Neural progenitor cell (in vitro differentiated cells): ENCODE data around the gene SLC24A1. TPM values are rescaled to one million over a fixed set of nuclear protein-coding genes. Genes with fewer than 3 reads are reported as not detected.

Experiments used
- DNase-seq: peaks from one replicate; pipeline ENCODE4 v3.0.0-alpha.2; 2016; ENCODE audit warnings: low spot score
- H2AFZ ChIP-seq: fragments of 200-600 bp; sonication (generic); replicated peaks from 2 replicates; pipeline ENCODE4 v1.6.1; 2016; ENCODE audit warnings: antibody characterized with exemption
- H3F3A ChIP-seq: fragments of 200-600 bp; sonication (generic); 2 replicates; pipeline ENCODE4 v1.6.1; 2016; ENCODE audit warnings: antibody characterized with exemption, low read depth
- H3K27ac ChIP-seq: fragments of 200-600 bp; sonication (generic); 2 replicates; pipeline ENCODE4 v1.5.1; 2016; ENCODE audit warnings: mild to moderate bottlenecking
- H3K27me3 ChIP-seq: fragments of 200-600 bp; sonication (generic); 2 replicates; pipeline ENCODE4 v1.6.1; 2016; ENCODE audit warnings: mild to moderate bottlenecking, moderate library complexity
- H3K36me3 ChIP-seq: fragments of 200-600 bp; sonication (generic); 2 replicates; pipeline ENCODE4 v1.5.1; 2016
- H3K4me1 ChIP-seq: fragments of 200-600 bp; sonication (generic); 2 replicates; pipeline ENCODE4 v1.6.1; 2016; ENCODE audit warnings: mixed run types
- H3K4me2 ChIP-seq: fragments of 200-600 bp; sonication (generic); 2 replicates; pipeline ENCODE4 v1.6.1; 2016
- H3K4me3 ChIP-seq: fragments of 200-600 bp; sonication (generic); 2 replicates; pipeline ENCODE4 v1.5.1; 2016
- H3K79me2 ChIP-seq: fragments of 200-600 bp; sonication (generic); 2 replicates; pipeline ENCODE4 v1.6.1; 2016; ENCODE audit warnings: low read depth
- H3K9ac ChIP-seq: fragments of 200-600 bp; sonication (generic); 2 replicates; pipeline ENCODE4 v1.6.1; 2016
- H3K9me3 ChIP-seq: fragments of 200-600 bp; sonication (generic); 2 replicates; pipeline ENCODE4 v1.5.1; 2016; ENCODE audit warnings: low read depth
- H4K20me1 ChIP-seq: fragments of 200-600 bp; sonication (generic); 2 replicates; pipeline ENCODE4 v1.6.1; 2016; ENCODE audit warnings: low read depth
- H3K27ac Mint-ChIP-seq: 3 replicates; pipeline ENCODE4 v1.8.0; 2021; ENCODE audit warnings: mixed read lengths
- H3K27me3 Mint-ChIP-seq: 2 replicates; pipeline ENCODE4 v1.8.0; 2022; ENCODE audit warnings: low read depth, mild to moderate bottlenecking, inconsistent platforms, moderate library complexity, mixed read lengths; ENCODE audit not compliant: insufficient read depth
- H3K36me3 Mint-ChIP-seq: 3 replicates; pipeline ENCODE4 v1.8.0; 2021; ENCODE audit warnings: mixed read lengths
- H3K4me1 Mint-ChIP-seq: 3 replicates; pipeline ENCODE4 v1.8.0; 2021; ENCODE audit warnings: mixed read lengths
- H3K4me3 Mint-ChIP-seq: 3 replicates; pipeline ENCODE4 v1.8.0; 2021; ENCODE audit warnings: mild to moderate bottlenecking, moderate library complexity, mixed read lengths
- H3K9me3 Mint-ChIP-seq: 3 replicates; pipeline ENCODE4 v1.8.0; 2020; ENCODE audit warnings: mixed read lengths
- EZH2 ChIP-seq: fragments of 200-600 bp; sonication (generic); IDR thresholded peaks from 2 replicates; pipeline ENCODE4 v1.6.1; 2017; ENCODE audit warnings: antibody characterized with exemption, mild to moderate bottlenecking, moderate library complexity
- EZH2phosphoT487 ChIP-seq: fragments of 200-600 bp; sonication (generic); IDR thresholded peaks from 2 replicates; pipeline ENCODE4 v1.6.1; 2017; ENCODE audit warnings: antibody characterized with exemption
- total RNA-seq: library from RNA; depleted of rRNA; stranded (reverse); fragments of >200 nt; gene quantifications from 2 replicates; pipeline ENCODE4 v1.2.3, GENCODE V29; 2015; ENCODE audit warnings: low replicate concordance
- TF ChIP-seq, protein P1 (sequence below): fragments of 200-600 bp; sonication (generic); IDR thresholded peaks from 2 replicates; pipeline ENCODE4 v1.5.1; 2017; ENCODE audit warnings: antibody characterized with exemption, mild to moderate bottlenecking

The SLC24A1 gene
- total RNA-seq, 1 donor from 2014 or later, result 10.6 TPM

DNA sequence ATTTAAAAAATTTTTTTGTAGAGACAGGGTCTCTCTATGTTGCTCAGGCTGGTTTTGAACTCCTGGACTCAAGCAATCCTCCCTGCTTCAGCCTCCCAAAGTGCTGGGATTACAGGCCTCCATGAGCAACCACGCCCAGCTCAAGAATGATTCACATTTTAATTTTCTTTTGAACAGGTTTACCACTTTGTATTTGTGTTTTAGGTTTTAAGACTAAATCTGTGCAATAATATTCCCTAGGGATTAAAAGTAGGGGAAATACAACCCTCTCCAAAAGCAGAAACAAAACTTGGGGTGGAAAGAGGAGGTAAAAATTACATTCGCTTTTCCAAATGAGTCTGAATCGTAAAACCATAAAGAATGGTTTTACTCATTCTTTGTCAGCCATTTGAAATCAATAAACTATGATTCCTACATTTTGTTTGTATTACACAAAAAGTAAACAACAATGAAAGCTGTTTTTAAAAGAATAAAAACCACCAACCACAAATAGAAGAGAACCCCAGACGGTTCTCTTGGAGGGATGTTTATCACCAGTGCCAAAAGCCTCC is 37.8 kb downstream of the SLC24A1 start:
- H3K36me3 ChIP-seq, result no peaks in the 10 kb centered on the region
- H4K20me1 ChIP-seq, result no peaks in the 10 kb centered on the region
- Mint-ChIP-seq H3K4me1 (no peaks in the 10 kb centered on the region), H3K36me3 (peaks cover 3% of the 10 kb centered on the region), H3K9me3 (no peaks in the 10 kb centered on the region), H3K27ac (no peak overlapping the region), H3K27me3 (no peaks in the 10 kb centered on the region), H3K4me3 (no peak overlapping the region)
- no peaks in the 10 kb centered on the region for H3K27me3 ChIP-seq
- TF ChIP-seq EZH2phosphoT487 (no peak), EZH2 (no peak)
- TF ChIP-seq, protein P1, sequence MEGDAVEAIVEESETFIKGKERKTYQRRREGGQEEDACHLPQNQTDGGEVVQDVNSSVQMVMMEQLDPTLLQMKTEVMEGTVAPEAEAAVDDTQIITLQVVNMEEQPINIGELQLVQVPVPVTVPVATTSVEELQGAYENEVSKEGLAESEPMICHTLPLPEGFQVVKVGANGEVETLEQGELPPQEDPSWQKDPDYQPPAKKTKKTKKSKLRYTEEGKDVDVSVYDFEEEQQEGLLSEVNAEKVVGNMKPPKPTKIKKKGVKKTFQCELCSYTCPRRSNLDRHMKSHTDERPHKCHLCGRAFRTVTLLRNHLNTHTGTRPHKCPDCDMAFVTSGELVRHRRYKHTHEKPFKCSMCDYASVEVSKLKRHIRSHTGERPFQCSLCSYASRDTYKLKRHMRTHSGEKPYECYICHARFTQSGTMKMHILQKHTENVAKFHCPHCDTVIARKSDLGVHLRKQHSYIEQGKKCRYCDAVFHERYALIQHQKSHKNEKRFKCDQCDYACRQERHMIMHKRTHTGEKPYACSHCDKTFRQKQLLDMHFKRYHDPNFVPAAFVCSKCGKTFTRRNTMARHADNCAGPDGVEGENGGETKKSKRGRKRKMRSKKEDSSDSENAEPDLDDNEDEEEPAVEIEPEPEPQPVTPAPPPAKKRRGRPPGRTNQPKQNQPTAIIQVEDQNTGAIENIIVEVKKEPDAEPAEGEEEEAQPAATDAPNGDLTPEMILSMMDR, result no peak
- DNase-seq, result no peak
- no peaks in the 10 kb centered on the region for H3K9me3 ChIP-seq
- no peak overlapping the region for H3K4me3 ChIP-seq
- H3K9ac ChIP-seq, result no peak overlapping the region
- H3K79me2 ChIP-seq, result no peaks in the 10 kb centered on the region
- no peak overlapping the region for H3K27ac ChIP-seq
- no peaks in the 10 kb centered on the region for H3K4me1 ChIP-seq
- peaks cover 4% of the 10 kb centered on the region for H3F3A ChIP-seq
- H3K4me2 ChIP-seq, result no peak overlapping the region
- H2AFZ ChIP-seq, result no peak overlapping the region

DNA sequence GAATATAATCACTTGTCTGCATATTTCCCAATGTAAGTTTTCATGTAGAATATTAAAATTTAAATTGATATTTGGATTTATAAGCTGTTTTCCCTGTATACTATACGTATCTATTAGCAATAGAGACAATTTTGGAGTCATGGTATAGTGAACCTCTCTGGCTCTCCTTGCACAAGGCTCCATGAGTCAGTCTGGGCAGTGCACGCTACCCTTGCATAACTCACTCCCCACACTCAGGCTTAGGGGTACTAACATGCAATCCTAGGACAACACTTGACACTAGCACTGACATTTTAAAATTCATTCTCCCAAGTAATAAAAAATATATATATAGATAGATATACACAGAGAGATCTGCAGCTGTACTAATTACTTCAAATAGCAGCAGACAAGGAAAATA is 39.2 kb downstream of the SLC24A1 start:
- Histone ChIP-seq H3K4me1 (no peaks in the 10 kb centered on the region), H3K4me2 (no peak overlapping the region), H3K9me3 (no peaks in the 10 kb centered on the region), H3K27ac (no peak overlapping the region), H4K20me1 (no peaks in the 10 kb centered on the region), H3F3A (peaks cover 4% of the 10 kb centered on the region), H3K27me3 (no peaks in the 10 kb centered on the region), H3K9ac (no peak overlapping the region), H3K79me2 (no peaks in the 10 kb centered on the region), H2AFZ (no peak overlapping the region), H3K4me3 (no peak overlapping the region), H3K36me3 (no peaks in the 10 kb centered on the region)
- H3K4me1 Mint-ChIP-seq, result no peaks in the 10 kb centered on the region
- TF ChIP-seq, protein P1, result no peak
- TF ChIP-seq EZH2, result no peak
- no peak for TF ChIP-seq EZH2phosphoT487
- no peak overlapping the region for H3K4me3 Mint-ChIP-seq
- no peak overlapping the region for H3K27ac Mint-ChIP-seq
- DNase-seq, result no peak
- no peaks in the 10 kb centered on the region for H3K27me3 Mint-ChIP-seq
- H3K36me3 Mint-ChIP-seq, result no peaks in the 10 kb centered on the region
- no peaks in the 10 kb centered on the region for H3K9me3 Mint-ChIP-seq

DNA sequence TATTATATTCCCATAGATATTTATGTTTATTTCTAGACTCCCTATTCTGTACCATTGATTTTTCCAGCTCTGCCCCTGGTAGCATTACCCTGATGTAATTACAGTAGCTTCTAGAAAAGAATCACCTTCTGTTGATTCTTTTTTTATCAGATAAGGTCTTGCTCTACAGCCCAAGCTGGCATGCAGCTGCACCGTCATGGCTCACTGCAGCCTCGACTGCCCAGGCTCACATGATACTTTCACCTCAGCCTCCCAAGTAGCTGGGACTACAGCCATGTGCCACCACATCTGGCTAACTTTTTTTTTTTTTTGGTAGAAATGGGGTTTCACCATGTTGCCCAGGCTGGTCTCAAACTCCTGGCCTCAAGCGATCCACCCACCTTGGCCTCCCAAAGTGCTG is 41.8 kb downstream of the SLC24A1 start:
- Histone ChIP-seq H3K4me1 (no peaks in the 10 kb centered on the region), H3K27ac (no peak overlapping the region), H3K4me3 (no peak overlapping the region), H3K27me3 (no peaks in the 10 kb centered on the region), H3F3A (peaks cover 4% of the 10 kb centered on the region), H3K79me2 (no peaks in the 10 kb centered on the region), H4K20me1 (no peaks in the 10 kb centered on the region), H3K9me3 (no peaks in the 10 kb centered on the region), H3K9ac (no peak overlapping the region), H3K36me3 (no peaks in the 10 kb centered on the region), H3K4me2 (no peak overlapping the region), H2AFZ (no peak overlapping the region)
- Mint-ChIP-seq H3K4me1 (no peaks in the 10 kb centered on the region), H3K36me3 (no peaks in the 10 kb centered on the region), H3K27ac (no peak overlapping the region), H3K4me3 (no peak overlapping the region), H3K27me3 (no peaks in the 10 kb centered on the region), H3K9me3 (no peaks in the 10 kb centered on the region)
- DNase-seq, result no peak
- TF ChIP-seq, protein P1, result no peak
- TF ChIP-seq EZH2phosphoT487 (no peak), EZH2 (no peak)
